Activated T-helper 2 cell treated with anti-CD3 and anti-CD28 coated beads, Interferon-gamma antibody, Interleukin-2, Interleukin-4, amounts not matched to agents 10 μg/mL and 5 μg/mL and 100 μg/mL, durations not matched to agents 14 hours and 24 hours and 36 hours (primary cell): ENCODE results near the gene SLC35F3. TPM values are rescaled to one million over a fixed set of nuclear protein-coding genes. Genes with fewer than 3 reads are reported as not detected.
"Not testable (repeated sequence)": the region's sequence is repeated elsewhere in the genome, so short reads cannot be mapped to it uniquely, and the experiment has no call there.

Experiments used
- DNase-seq: peaks from one replicate; pipeline ENCODE4 v3.0.0; 2021; ENCODE audit warnings: low spot score
- H3K27ac Mint-ChIP-seq: one replicate; pipeline ENCODE4 v1.8.0; 2021; ENCODE audit warnings: mixed read lengths
- H3K27me3 Mint-ChIP-seq: one replicate; pipeline ENCODE4 v1.8.0; 2021; ENCODE audit warnings: low read depth, mixed read lengths
- H3K36me3 Mint-ChIP-seq: one replicate; pipeline ENCODE4 v1.8.0; 2021; ENCODE audit warnings: low read depth, mixed read lengths
- H3K4me1 Mint-ChIP-seq: one replicate; pipeline ENCODE4 v1.8.0; 2021; ENCODE audit warnings: low read depth, mixed read lengths
- H3K4me3 Mint-ChIP-seq: one replicate; pipeline ENCODE4 v1.8.0; 2021; ENCODE audit warnings: low read depth, mild to moderate bottlenecking, moderate library complexity, mixed read lengths
- H3K9me3 Mint-ChIP-seq: one replicate; pipeline ENCODE4 v1.8.0; 2021; ENCODE audit warnings: mixed read lengths
- intact Hi-C: fragments of 100-400 bp; cut with micrococcal nuclease; formaldehyde crosslinking; loops from one replicate; pipeline ENCODE4 v1.15.1; 2023
- total RNA-seq: library from RNA; stranded (reverse); gene quantifications from 2 replicates; pipeline ENCODE4 v1.2.3, GENCODE V29; 2022

SLC35F3 gene
- total RNA-seq, 1 donor from 2014 or later = 2.5 TPM

DNA sequence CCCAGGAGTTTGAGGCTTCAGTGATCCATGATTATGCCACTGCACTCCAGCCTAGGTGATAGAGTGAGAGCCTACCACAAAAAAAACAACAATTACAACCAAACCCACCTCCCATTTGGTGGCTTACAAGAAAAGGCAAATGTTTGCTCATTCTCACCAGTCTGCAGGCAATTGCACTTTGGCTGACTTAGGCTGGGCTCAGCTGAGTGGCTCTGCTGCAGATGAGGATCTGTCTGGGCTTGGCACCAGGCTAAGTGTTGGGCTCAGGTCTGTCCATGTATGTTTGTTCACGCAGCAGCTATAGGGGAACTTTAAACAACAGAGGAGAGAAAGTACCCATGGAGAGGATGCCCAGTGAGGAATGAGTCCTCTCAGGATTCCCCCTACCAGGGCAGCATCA, 440.8 kb downstream of the SLC35F3 start:
- peaks cover under 1% of the 10 kb centered on the region for H3K9me3 Mint-ChIP-seq
- intact Hi-C loops = no loop called here
- no peak for DNase-seq
- H3K36me3 Mint-ChIP-seq = no peaks in the 10 kb centered on the region
- H3K4me1 Mint-ChIP-seq = peaks cover 2% of the 10 kb centered on the region
- H3K4me3 Mint-ChIP-seq = no peak overlapping the region
- H3K27ac Mint-ChIP-seq = no peak overlapping the region
- H3K27me3 Mint-ChIP-seq = peaks cover 24% of the 10 kb centered on the region

DNA sequence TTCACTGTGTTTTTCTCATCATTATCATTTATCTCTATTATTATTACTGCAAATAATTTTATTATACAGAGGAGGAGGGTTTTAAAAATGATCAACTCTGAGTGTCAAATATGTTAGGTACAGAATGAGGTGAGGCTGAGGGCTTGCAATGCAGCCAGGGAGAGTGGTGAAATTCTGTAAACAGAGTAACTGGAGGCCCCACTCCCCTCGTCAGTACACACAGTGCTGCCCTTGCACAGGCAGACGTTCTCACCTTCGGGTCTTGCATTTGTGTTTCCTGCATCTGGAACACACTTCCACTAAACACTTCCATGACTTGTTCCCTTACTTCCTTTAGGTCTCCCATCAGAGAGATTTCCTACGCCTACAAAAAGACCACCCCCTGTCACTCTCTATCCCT, 444.5 kb downstream of the SLC35F3 start:
- no peak for DNase-seq
- H3K4me3 Mint-ChIP-seq = no peak overlapping the region

DNA sequence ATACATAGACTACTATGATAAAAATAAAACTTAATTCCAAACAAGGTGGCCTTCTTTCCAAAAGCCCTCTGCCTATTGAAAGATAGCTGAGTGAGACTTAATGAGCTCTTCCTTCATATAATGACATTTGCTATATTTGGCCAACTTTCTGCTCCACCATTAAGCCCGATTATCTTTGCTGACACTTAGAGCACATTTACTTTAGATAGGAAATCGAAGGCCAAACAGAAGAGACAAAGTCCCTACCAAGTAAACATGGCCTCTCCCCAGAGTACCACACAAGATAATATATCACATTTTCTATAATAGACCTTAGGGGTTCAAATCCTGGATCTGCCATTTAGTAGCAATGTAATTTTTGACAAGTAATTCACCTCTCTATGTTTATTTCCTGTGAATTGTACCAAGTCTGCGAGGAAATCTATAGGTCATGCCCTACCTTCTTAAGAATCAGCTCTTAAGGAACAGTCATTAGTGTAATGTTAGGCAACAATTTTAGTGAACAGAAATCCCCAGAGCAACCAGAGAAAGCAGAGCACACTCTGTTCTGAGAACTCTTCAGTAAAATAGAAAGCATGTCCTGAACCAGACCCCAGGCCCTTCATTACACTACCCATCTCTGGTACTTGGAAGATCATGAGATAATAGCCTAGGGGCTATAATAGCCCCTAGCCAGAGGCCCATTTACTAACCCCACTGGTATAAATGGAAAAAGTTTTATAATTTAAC, 451.5 kb downstream of the SLC35F3 start:
- Mint-ChIP-seq H3K4me1 (peaks cover 19% of the 10 kb centered on the region), H3K27ac (peak overlapping the region; percentile 82), H3K9me3 (no peaks in the 10 kb centered on the region), H3K4me3 (peak overlapping the region; percentile 90), H3K27me3 (peaks cover 20% of the 10 kb centered on the region), H3K36me3 (peaks cover 11% of the 10 kb centered on the region)
- intact Hi-C loops = loop anchor here (1.0 kb wide), 1 partner anchor 17 kb away; the partner anchor contains the start of gene COA6
- no peak for DNase-seq

More for the DNA sequence above, 444.5 kb downstream of the SLC35F3 start:
- Mint-ChIP-seq H3K4me1 (peaks cover 2% of the 10 kb centered on the region), H3K27me3 (peaks cover 28% of the 10 kb centered on the region), H3K9me3 (no peaks in the 10 kb centered on the region), H3K36me3 (no peaks in the 10 kb centered on the region), H3K27ac (no peak overlapping the region)
- intact Hi-C loops = no loop called here

DNA sequence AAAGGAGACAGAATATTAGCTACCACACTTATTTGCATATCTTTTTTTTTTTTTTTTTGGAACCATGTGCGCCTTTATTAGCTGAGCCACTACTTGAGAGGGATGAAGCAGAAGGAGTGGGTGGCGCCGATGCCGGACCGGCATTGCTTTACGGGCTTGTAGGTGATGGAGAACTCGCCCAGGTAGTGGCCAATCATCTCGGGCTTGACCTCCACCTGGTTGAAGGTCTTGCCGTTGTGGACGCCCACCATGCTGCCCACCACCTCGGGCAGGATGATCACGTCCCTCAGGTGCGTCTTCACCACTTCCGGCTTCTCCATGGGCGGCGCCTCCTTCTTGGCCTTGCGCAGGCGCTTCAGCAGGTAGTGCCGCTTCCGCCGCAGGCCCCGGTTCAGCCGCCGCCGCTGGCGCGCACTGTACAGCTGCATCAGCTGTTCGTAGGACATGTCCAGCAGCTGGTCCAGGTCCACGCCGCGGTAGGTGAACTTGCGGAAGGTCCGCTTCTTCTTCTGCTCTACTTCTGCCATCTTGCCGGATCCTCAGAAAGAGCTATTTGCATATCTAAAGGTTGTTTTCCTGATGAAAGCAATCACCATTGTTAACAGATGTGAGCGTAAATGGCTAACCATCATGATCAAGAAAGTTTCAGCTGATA, 452.3 kb downstream of the SLC35F3 start:
- Mint-ChIP-seq H3K27me3 (peaks cover 17% of the 10 kb centered on the region), H3K36me3 (peaks cover 18% of the 10 kb centered on the region), H3K4me1 (peaks cover 24% of the 10 kb centered on the region), H3K27ac (peak overlapping the region; percentile 82), H3K4me3 (peak overlapping the region; percentile 90)
- DNase-seq = peak; percentile 67
- H3K9me3 Mint-ChIP-seq = not testable (repeated sequence)
- intact Hi-C loops = loop anchor here (1.0 kb wide), 1 partner anchor 17 kb away; the partner anchor contains the start of gene COA6

DNA sequence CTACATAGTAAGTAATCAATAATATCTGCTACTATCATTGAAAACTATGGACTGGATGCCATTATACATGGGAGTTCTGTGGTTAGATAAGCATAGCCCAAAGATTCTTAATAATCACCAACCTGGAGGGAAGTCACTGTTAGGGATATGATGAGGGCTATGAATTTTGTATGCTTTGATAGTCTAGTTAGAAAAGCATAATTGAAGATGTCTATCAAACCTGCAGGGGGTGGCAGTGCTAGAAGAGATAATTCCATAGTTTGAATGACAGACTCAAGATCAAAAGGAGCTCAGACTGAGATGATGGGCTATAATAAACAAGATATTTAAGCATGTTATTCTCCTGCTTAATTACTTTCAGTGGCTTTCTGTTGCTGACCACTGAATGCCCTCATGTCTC, 453.4 kb downstream of the SLC35F3 start:
- H3K27me3 Mint-ChIP-seq = peaks cover 12% of the 10 kb centered on the region
- H3K9me3 Mint-ChIP-seq = no peaks in the 10 kb centered on the region
- peak overlapping the region; percentile 71 for H3K27ac Mint-ChIP-seq
- H3K4me1 Mint-ChIP-seq = peaks cover 24% of the 10 kb centered on the region
- intact Hi-C loops = no loop called here
- H3K4me3 Mint-ChIP-seq = peak overlapping the region; percentile 90
- no peak for DNase-seq
- H3K36me3 Mint-ChIP-seq = peaks cover 18% of the 10 kb centered on the region

DNA sequence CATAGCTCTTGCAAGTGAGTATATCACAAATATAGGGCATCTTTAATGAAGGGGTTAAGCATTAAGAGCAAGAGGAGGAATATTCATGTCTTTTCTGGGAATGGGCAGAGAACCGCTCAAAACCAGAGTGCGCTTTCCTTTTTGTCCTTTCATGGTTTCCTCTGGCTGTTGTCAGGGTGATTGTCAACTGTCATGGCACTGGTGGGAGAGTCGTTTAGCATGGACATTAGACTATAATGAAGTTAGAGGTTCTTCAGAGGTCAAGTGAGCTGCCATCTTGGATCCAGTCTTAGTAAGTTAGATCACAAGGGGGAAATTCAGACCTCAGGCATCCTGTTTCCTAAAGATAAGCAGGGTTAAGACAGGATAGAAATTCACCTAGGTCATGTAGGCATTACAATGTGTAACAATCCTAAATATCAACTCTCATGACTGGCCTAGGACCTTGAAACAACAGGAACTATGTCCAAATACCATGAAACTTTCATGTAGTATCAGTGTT, 456.7 kb downstream of the SLC35F3 start:
- intact Hi-C loops = no loop called here
- Mint-ChIP-seq H3K4me1 (peaks cover 24% of the 10 kb centered on the region), H3K9me3 (no peaks in the 10 kb centered on the region), H3K4me3 (no peak overlapping the region), H3K27me3 (peaks cover 2% of the 10 kb centered on the region), H3K36me3 (peaks cover 18% of the 10 kb centered on the region), H3K27ac (no peak overlapping the region)
- DNase-seq = no peak

DNA sequence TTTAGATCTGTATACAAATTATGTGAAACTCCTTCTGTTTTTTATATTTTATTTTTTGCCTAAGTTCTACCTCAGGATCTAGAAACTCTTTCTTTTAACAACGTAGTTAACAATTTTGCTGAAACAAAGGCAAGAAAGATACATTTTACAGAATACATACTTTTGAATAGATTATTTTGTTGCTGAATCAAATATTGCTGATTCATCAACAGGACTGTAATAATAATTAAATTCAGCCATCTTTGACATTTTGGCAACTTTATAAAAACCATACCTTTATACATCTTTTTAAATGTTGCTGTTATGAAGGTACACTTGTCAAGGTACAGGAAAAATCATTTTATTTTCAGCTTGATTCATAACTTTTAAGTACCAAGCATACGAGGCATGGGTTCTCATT, 458.1 kb downstream of the SLC35F3 start:
- Mint-ChIP-seq H3K27ac (no peak overlapping the region), H3K27me3 (peaks cover 2% of the 10 kb centered on the region), H3K36me3 (peaks cover 16% of the 10 kb centered on the region), H3K9me3 (no peaks in the 10 kb centered on the region), H3K4me3 (no peak overlapping the region), H3K4me1 (peaks cover 23% of the 10 kb centered on the region)
- DNase-seq = no peak
- intact Hi-C loops = no loop called here

DNA sequence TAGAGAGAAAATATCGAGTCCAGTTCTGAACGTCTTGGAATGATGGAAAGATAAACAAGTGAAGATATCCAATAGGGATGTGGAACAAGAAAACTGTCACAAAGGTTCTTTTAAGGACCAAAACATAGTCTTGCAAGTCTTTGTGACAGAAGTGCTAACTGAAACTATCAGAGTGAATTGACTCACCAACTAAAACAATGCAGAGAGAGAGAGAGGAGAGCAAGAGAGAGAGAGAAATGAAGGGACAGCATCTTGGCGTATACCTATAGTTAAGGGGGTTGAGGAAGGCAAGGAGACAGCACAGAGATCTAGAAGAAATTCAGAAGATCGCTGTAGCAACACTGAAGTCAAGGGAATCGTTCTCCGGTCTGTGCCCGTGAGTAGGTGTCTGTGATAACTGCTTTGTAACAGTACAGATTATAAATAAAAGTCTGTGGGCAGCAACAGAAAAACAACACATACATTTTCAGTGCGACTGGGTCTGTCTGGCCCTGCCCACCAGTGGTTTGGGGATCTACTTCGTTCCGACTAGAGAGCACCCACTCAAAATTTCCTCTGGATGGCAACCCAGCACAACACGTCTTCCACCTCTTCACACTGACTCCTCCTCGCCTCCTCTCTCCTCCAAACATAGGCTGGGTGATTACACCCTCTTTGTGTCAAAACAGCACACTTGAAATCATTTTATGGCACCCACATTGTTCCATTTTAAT, 464.0 kb downstream of the SLC35F3 start:
- peaks cover 27% of the 10 kb centered on the region for H3K4me1 Mint-ChIP-seq
- intact Hi-C loops = no loop called here
- no peaks in the 10 kb centered on the region for H3K9me3 Mint-ChIP-seq
- H3K36me3 Mint-ChIP-seq = no peaks in the 10 kb centered on the region
- no peaks in the 10 kb centered on the region for H3K27me3 Mint-ChIP-seq
- H3K27ac Mint-ChIP-seq = peak overlapping the region; percentile 10
- DNase-seq = no peak
- H3K4me3 Mint-ChIP-seq = no peak overlapping the region

DNA sequence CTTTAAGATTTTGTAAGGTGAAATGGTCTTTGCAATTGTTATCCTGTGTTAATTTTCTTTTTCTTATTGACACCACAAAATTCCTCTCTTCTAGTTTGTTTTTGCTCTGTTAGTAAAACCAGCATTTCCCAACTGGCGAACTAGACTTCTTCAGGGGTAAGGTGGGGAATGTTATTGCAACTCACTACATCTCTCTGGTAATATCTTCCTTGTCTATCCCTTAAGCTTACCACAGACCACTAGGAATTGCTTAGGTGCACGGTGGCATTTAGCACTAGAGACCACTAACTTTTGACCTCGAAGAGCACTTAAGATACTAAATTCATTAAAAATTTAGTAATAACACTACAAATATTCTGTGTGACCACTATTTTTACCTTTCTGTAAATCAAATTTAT, 464.6 kb downstream of the SLC35F3 start:
- no peak for DNase-seq
- intact Hi-C loops = no loop called here
- no peaks in the 10 kb centered on the region for H3K9me3 Mint-ChIP-seq
- no peak overlapping the region for H3K4me3 Mint-ChIP-seq
- H3K36me3 Mint-ChIP-seq = peaks cover 1% of the 10 kb centered on the region
- H3K27ac Mint-ChIP-seq = peak overlapping the region; percentile 10
- no peaks in the 10 kb centered on the region for H3K27me3 Mint-ChIP-seq
- peaks cover 27% of the 10 kb centered on the region for H3K4me1 Mint-ChIP-seq

DNA sequence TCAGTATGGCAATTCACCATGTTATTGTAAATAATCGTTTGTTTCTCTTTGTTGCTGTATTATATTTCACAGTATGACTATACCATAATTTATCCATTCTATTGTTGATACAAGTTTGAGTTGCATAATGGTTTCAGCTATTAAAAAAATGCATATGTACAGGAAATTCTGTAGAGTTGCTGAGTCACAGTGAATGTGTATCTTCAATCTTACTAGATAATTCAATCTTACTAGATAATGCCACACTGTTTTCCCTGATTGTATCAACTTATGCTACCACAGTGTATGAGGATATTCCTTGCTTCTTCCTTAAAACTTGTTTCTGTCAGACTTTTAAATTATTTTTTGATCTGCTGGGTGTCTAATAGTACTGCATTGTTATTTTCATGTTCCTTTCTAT, 465.3 kb downstream of the SLC35F3 start:
- Mint-ChIP-seq H3K9me3 (no peaks in the 10 kb centered on the region), H3K4me1 (peaks cover 33% of the 10 kb centered on the region), H3K36me3 (peaks cover 9% of the 10 kb centered on the region), H3K27ac (no peak overlapping the region), H3K27me3 (no peaks in the 10 kb centered on the region), H3K4me3 (no peak overlapping the region)
- DNase-seq = no peak
- intact Hi-C loops = loop anchor here (10.0 kb wide), 1 partner anchor 235 kb away; no protein-coding TSS in a partner anchor

DNA sequence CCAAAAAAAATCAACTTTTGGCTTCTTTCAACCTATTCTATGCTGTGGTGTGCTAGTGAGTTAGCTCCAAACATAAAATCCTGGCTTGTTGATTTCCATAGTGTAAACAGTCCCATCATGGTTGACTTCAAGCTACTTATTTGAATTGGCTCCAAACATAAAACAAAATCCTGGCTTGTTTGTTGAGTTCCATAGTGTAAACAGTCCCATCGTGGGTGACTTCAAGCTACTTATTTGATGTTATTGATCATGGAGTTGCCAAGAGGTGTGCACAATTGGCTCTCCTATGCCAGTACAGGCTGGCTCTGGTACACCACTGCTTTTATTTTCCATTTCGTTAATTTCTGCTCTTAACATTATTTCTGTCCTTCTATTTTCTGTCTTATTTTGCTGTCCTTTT, 466.9 kb downstream of the SLC35F3 start:
- no peak overlapping the region for H3K4me3 Mint-ChIP-seq

DNA sequence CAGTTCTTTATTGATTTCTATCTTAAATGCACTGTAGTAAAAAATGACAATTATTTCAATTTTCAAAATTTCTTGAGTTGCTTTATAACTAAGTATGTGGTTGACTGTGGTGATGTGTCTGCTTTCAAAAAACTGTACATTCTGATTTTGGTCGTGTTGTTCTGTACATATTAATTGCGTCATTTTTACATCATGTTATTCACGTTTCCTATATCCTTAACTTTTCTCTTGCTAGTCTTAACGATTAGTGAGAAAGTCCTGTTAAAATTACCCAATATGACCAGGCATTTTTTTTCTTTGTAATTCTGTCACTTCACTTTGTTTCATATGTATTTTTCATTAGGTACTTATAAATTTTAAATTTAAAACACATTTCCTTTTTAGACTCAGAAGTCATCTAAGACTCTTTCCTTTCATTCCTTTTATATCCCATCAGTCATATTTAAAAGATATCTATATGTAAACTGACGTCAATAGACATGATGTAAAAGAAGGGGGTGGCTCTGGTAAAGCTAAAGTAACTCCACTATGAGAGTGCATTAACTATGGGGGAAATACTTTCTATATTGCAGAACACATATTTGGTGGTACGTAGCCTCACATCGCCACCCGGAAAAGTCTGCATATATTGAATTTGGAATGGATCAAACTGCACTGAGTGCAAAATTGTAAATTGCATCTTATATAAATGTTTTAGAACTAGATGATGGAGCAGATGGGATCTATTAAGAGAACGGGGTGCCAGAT, 467.7 kb downstream of the SLC35F3 start:
- DNase-seq = no peak
- H3K4me1 Mint-ChIP-seq = peaks cover 49% of the 10 kb centered on the region
- H3K27ac Mint-ChIP-seq = peak overlapping the region; percentile 99
- H3K4me3 Mint-ChIP-seq = peak overlapping the region; percentile 94
- no peaks in the 10 kb centered on the region for H3K9me3 Mint-ChIP-seq
- intact Hi-C loops = loop anchor here (2.0 to 10.0 kb wide), 2 partner anchors 27 to 233 kb away; no protein-coding TSS in a partner anchor
- H3K36me3 Mint-ChIP-seq = peaks cover 27% of the 10 kb centered on the region
- H3K27me3 Mint-ChIP-seq = no peaks in the 10 kb centered on the region

More for the DNA sequence above, 466.9 kb downstream of the SLC35F3 start:
- Mint-ChIP-seq H3K27ac (no peak overlapping the region), H3K9me3 (no peaks in the 10 kb centered on the region), H3K4me1 (peaks cover 45% of the 10 kb centered on the region), H3K27me3 (no peaks in the 10 kb centered on the region), H3K36me3 (peaks cover 21% of the 10 kb centered on the region)
- DNase-seq = no peak
- intact Hi-C loops = loop anchor here (10.0 kb wide), 1 partner anchor 233 kb away; no protein-coding TSS in a partner anchor
